Measurements from ENCODE around the gene PPP1R13L. TPM values are rescaled to one million over a fixed set of nuclear protein-coding genes. Genes with fewer than 3 reads are reported as not detected.

The PPP1R13L gene
- polyA plus RNA-seq = under 1 TPM in 2 of 3 donors, not detected in 1; 0.08 to 0.84 TPM

GRCh38 chr19:45404557-45405434, at the start of gene PPP1R13L:
Gene PPP1R13L (minus strand): TSS chr19:45405069. CDS start chr19:45398318, 6,751 bp downstream.
- Mint-ChIP-seq H3K27me3 (ENCODE audit: low read depth in 3 of 3) (peaks cover 7 to 25% (median 23%) of the 10 kb centered on the region in 3 donors), H3K36me3 (peaks cover 0 to 3% (median 0%) of the 10 kb centered on the region in 3 donors), H3K9me3 (no peaks in the 10 kb centered on the region), H3K4me1 (peaks cover 36 to 40% of the 10 kb centered on the region in 2 donors), H3K4me3 (peak within 1 kb of the TSS; percentile 95 to 98 (median 96)), H3K27ac (peak within 1 kb of the TSS; percentile 84 to 99 (median 93))
- DNase-seq = no peak

GRCh38 chr19:45451850-45452387, 47.0 kb upstream of the PPP1R13L start:
- Mint-ChIP-seq H3K36me3 (peaks cover 0 to 7% (median 4%) of the 10 kb centered on the region in 3 donors), H3K9me3 (peaks cover 0 to 2% (median 0%) of the 10 kb centered on the region in 6 donors), H3K4me1 (peaks cover 73 to 74% of the 10 kb centered on the region in 2 donors), H3K4me3 (peak overlapping the region; percentile 85 to 96 (median 91)), H3K27ac (peak overlapping the region; percentile 98 to 100 (median 100)), H3K27me3 (ENCODE audit: low read depth in 3 of 3) (peaks cover 40 to 53% (median 46%) of the 10 kb centered on the region in 3 donors)
- no peak for DNase-seq

GRCh38 chr19:45451131-45451849, 46.4 kb upstream of the PPP1R13L start:
- H3K4me3 Mint-ChIP-seq = peak overlapping the region; percentile 85 to 96 (median 91)

DNA sequence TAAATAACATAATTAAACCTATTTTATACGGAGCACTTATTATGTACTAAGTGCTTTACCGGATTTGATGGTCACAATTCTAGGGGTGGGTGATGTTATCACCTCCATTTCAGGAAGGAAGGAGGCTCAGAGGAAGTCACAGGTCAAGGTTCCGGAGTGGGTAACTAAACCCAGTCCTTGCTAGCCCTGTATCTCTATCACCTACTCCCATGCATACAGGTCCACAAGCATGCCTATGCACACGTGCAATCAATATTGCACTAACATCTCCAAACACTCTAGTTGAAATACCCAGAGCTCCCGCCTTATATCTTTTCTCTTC, 45.1 kb upstream of the PPP1R13L start:
- Mint-ChIP-seq H3K36me3 (peaks cover 4 to 10% (median 7%) of the 10 kb centered on the region in 3 donors), H3K4me3 (peak overlapping the region; percentile 93 to 98 (median 96)), H3K9me3 (peaks cover 0 to 2% (median 0%) of the 10 kb centered on the region in 6 donors), H3K4me1 (peaks cover 71 to 73% of the 10 kb centered on the region in 2 donors), H3K27ac (peak overlapping the region; percentile 99 to 100 (median 100)), H3K27me3 (ENCODE audit: low read depth in 3 of 3) (peaks cover 32 to 43% (median 35%) of the 10 kb centered on the region in 3 donors)
- peak; percentile 81 to 86 (median 85) for DNase-seq

More at GRCh38 chr19:45451131-45451849, 46.4 kb upstream of the PPP1R13L start:
- peaks cover 3 to 7% (median 4%) of the 10 kb centered on the region in 3 donors for H3K36me3 Mint-ChIP-seq
- DNase-seq = peak; percentile 83 to 84 (median 84)
- H3K9me3 Mint-ChIP-seq = peaks cover 0 to 2% (median 0%) of the 10 kb centered on the region in 6 donors
- peak overlapping the region; percentile 98 to 100 (median 100) for H3K27ac Mint-ChIP-seq
- H3K27me3 Mint-ChIP-seq (ENCODE audit: low read depth in 3 of 3) = peaks cover 39 to 50% (median 42%) of the 10 kb centered on the region in 3 donors
- peaks cover 71 to 73% of the 10 kb centered on the region in 2 donors for H3K4me1 Mint-ChIP-seq

GRCh38 chr19:45448887-45449299, 44.0 kb upstream of the PPP1R13L start:
- Mint-ChIP-seq H3K36me3 (peaks cover 4 to 10% (median 7%) of the 10 kb centered on the region in 3 donors), H3K4me3 (peak overlapping the region; percentile 93 to 98 (median 96)), H3K27me3 (ENCODE audit: low read depth in 3 of 3) (peaks cover 32 to 44% (median 34%) of the 10 kb centered on the region in 3 donors), H3K9me3 (peaks cover 0 to 2% (median 0%) of the 10 kb centered on the region in 6 donors), H3K4me1 (peaks cover 73 to 80% of the 10 kb centered on the region in 2 donors), H3K27ac (peak overlapping the region; percentile 99 to 100 (median 100))
- peak; percentile 38 to 48 (median 40) for DNase-seq

DNA sequence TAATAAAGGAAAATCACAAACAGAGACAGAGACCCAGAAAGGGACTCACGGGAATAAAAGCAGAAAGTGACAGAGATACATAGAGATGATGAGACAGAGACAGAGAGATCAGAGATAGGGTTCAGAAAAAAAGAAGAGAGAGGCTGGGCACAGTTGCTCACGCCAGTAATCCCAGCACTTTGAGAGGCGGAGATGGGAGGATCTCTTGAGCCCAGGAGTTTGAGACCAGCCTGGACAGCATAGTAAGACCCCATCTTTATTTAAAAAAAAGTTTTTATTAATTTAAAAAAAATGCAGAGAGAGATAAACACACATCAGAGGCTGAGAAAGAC, 43.5 kb upstream of the PPP1R13L start:
- peak overlapping the region; percentile 99 to 100 (median 100) for H3K27ac Mint-ChIP-seq
- H3K4me3 Mint-ChIP-seq = peak overlapping the region; percentile 75 to 97 (median 96)
- H3K27me3 Mint-ChIP-seq (ENCODE audit: low read depth in 3 of 3) = peaks cover 32 to 42% (median 37%) of the 10 kb centered on the region in 3 donors
- H3K9me3 Mint-ChIP-seq = peaks cover 0 to 2% (median 0%) of the 10 kb centered on the region in 6 donors
- H3K4me1 Mint-ChIP-seq = peaks cover 72 to 81% of the 10 kb centered on the region in 2 donors
- DNase-seq = no peak
- H3K36me3 Mint-ChIP-seq = peaks cover 4 to 10% (median 7%) of the 10 kb centered on the region in 3 donors

DNA sequence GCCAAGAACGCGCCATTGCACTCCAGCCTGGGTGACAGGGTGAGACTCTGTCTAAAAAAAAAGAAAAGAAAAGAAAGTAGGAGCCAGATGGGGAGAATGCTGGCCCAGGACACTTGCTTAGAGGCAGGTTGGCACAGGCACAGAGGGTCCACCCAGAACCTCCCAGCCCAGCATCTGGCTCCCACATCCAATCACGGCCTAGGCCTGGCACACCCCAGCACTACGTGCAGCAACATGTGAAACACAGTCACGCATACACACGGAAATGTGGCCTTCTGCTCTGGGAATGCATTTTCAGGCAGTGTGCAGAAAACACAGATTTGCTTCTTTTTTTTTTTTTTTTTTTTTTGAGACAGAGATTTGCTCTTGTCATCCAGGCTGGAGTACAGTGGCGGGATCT, 42.1 kb upstream of the PPP1R13L start:
- Mint-ChIP-seq H3K27ac (peak overlapping the region; percentile 12 to 100 (median 100)), H3K36me3 (peaks cover 4 to 10% (median 7%) of the 10 kb centered on the region in 3 donors), H3K4me1 (peaks cover 76 to 89% of the 10 kb centered on the region in 2 donors), H3K9me3 (peaks cover 0 to 2% (median 0%) of the 10 kb centered on the region in 6 donors), H3K4me3 (no peak overlapping the region), H3K27me3 (ENCODE audit: low read depth in 3 of 3) (peaks cover 31 to 44% (median 40%) of the 10 kb centered on the region in 3 donors)
- DNase-seq = no peak

DNA sequence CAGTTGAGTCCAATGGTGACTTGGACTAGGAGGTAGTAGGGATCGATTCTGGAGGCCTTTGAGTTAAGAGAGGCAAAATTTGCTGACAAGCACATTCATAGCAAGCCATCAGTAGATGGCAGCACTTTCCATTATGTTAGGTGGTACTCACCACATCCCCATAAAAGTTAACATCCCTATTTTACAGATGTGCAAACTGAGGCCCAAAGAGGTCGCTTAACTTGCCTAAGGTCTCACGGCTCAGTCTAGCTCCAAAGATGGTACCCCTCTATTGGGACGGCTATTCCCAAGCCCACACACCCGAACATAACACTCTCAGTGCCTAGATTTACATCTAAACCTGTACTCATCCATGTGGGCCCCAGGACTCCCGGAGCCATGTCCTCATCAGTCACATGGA, 41.4 kb upstream of the PPP1R13L start:
- H3K27ac Mint-ChIP-seq = peak overlapping the region; percentile 84 to 100 (median 92)
- peaks cover 69 to 84% of the 10 kb centered on the region in 2 donors for H3K4me1 Mint-ChIP-seq
- peaks cover 4 to 10% (median 7%) of the 10 kb centered on the region in 3 donors for H3K36me3 Mint-ChIP-seq
- DNase-seq = peak; percentile 42 to 54 (median 49)
- peak overlapping the region; percentile 63 to 77 (median 71) for H3K4me3 Mint-ChIP-seq
- H3K9me3 Mint-ChIP-seq = no peaks in the 10 kb centered on the region
- H3K27me3 Mint-ChIP-seq (ENCODE audit: low read depth in 3 of 3) = peaks cover 25 to 37% (median 33%) of the 10 kb centered on the region in 3 donors

- peaks cover 18 to 28% (median 24%) of the 10 kb centered on the region in 3 donors for H3K27me3 Mint-ChIP-seq (ENCODE audit: low read depth in 3 of 3)
- peak overlapping the region; percentile 89 to 99 (median 96) for H3K27ac Mint-ChIP-seq
- H3K9me3 Mint-ChIP-seq = no peaks in the 10 kb centered on the region
- DNase-seq = no peak
- H3K4me1 Mint-ChIP-seq = peaks cover 73 to 89% of the 10 kb centered on the region in 2 donors
- H3K4me3 Mint-ChIP-seq = peak overlapping the region; percentile 80 to 90 (median 88)
- peaks cover 4 to 10% (median 7%) of the 10 kb centered on the region in 3 donors for H3K36me3 Mint-ChIP-seq
Observed at GRCh38 chr19:45445139-45445538, 40.3 kb upstream of the PPP1R13L start.

DNA sequence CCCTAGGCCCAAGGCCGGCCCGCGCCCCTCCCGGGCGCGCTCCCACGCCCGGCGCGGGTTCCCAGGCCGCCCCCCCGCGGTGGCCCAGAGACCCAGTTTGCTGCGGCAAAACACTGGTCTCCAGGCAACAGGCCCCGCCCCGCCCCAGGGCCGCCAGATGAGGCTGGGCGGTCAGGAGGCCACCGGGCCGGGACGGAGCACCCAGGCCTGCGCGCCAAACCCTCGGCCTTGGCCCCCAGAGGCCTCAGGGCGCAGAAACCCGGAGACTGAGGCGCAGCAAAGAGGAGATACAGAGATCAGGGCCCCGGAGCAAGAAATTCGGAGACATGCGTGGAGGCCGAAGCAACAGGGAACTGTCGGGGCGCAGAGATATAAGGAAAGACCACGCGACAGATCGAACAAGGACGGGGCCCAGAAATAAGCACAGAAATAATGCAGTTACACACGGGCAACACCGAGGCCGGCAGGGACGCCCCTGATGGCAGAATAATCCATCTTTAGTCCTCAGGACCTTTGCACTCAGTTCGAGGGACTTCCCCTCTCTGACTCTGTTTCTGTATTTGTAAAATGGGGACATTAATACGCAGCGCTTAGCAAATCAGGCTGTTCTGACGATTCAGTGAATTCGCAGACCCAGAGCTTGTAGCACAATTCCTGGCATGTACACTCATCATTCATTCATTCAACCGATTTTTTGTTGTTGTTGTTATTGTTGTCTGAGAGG, 39.6 kb upstream of the PPP1R13L start:
- Mint-ChIP-seq H3K4me1 (peaks cover 69 to 85% of the 10 kb centered on the region in 2 donors), H3K27me3 (ENCODE audit: low read depth in 3 of 3) (peaks cover 15 to 21% (median 18%) of the 10 kb centered on the region in 3 donors)

GRCh38 chr19:45443462-45444317, 38.8 kb upstream of the PPP1R13L start:
- peak overlapping the region; percentile 87 to 99 (median 98) for H3K27ac Mint-ChIP-seq
- H3K36me3 Mint-ChIP-seq = peaks cover 4 to 10% (median 7%) of the 10 kb centered on the region in 3 donors
- DNase-seq = peak; percentile 49 to 59 (median 57)
- H3K9me3 Mint-ChIP-seq = no peaks in the 10 kb centered on the region
- H3K4me3 Mint-ChIP-seq = peak overlapping the region; percentile 85 to 94 (median 89)
- peaks cover 10 to 18% (median 16%) of the 10 kb centered on the region in 3 donors for H3K27me3 Mint-ChIP-seq (ENCODE audit: low read depth in 3 of 3)
- peaks cover 62 to 78% of the 10 kb centered on the region in 2 donors for H3K4me1 Mint-ChIP-seq

More for the DNA sequence above, 39.6 kb upstream of the PPP1R13L start:
- Mint-ChIP-seq H3K4me3 (peak overlapping the region; percentile 80 to 90 (median 88)), H3K9me3 (no peaks in the 10 kb centered on the region), H3K36me3 (peaks cover 4 to 10% (median 7%) of the 10 kb centered on the region in 3 donors), H3K27ac (peak overlapping the region; percentile 89 to 99 (median 96))
- DNase-seq = peak; percentile 93

All from immature natural killer cell (primary cell).